ENCODE data around the gene LRCH3.

GRCh38 chr3:197746209-197746608 is 44.8 kb upstream of the LRCH3 start:
- no peak for TF ChIP-seq GABPA (IDR thresholded peaks at IDR 0.05; ENCODE audit: low read depth)
- TF ChIP-seq, protein P1, sequence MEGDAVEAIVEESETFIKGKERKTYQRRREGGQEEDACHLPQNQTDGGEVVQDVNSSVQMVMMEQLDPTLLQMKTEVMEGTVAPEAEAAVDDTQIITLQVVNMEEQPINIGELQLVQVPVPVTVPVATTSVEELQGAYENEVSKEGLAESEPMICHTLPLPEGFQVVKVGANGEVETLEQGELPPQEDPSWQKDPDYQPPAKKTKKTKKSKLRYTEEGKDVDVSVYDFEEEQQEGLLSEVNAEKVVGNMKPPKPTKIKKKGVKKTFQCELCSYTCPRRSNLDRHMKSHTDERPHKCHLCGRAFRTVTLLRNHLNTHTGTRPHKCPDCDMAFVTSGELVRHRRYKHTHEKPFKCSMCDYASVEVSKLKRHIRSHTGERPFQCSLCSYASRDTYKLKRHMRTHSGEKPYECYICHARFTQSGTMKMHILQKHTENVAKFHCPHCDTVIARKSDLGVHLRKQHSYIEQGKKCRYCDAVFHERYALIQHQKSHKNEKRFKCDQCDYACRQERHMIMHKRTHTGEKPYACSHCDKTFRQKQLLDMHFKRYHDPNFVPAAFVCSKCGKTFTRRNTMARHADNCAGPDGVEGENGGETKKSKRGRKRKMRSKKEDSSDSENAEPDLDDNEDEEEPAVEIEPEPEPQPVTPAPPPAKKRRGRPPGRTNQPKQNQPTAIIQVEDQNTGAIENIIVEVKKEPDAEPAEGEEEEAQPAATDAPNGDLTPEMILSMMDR (IDR thresholded peaks at IDR 0.05; ENCODE audit: insufficient read depth, low read length) = no peak
- TF ChIP-seq POLR2AphosphoS5 (IDR thresholded peaks at IDR 0.05; ENCODE audit: low read depth) = no peak
- no peak for TF ChIP-seq REST (IDR thresholded peaks at IDR 0.05; ENCODE audit: insufficient replicate concordance, low read depth)
- TF ChIP-seq SPI1 (IDR thresholded peaks at IDR 0.05; ENCODE audit: borderline replicate concordance, low read depth) = no peak

All from HL-60 (cell line).